ENCODE results near the gene SHISA5.

DNA sequence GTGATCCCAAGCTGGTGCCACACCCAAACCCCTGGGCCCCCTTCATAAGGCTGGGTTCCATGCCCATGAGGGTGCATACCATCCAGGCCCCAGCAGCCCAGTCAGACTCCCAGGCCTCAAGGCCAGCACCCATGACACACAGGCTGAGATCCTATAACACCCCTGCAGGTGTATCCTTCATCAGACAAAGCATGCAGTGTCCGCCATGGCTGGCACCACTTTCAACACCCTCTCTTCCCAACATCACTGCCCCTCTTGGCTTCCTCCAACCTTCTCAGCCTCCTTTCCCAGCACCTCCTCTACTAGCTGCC is 67.5 kb downstream of the SHISA5 start:
- TF ChIP-seq POLR2A (IDR thresholded peaks at IDR 0.05), result no peak
- no peak for TF ChIP-seq CTCF (IDR thresholded peaks at IDR 0.05)
- TF ChIP-seq EP300 (IDR thresholded peaks at IDR 0.05), result no peak

Measured in tibial nerve (tissue), 4 donors.